COLO829 (cell line): ENCODE results near the gene CCDC24.

Experiments used
- DNase-seq: peaks from one replicate; pipeline ENCODE4 v3.0.0; 2012; ENCODE audit warnings: low spot score

Gene CCDC24

DNA sequence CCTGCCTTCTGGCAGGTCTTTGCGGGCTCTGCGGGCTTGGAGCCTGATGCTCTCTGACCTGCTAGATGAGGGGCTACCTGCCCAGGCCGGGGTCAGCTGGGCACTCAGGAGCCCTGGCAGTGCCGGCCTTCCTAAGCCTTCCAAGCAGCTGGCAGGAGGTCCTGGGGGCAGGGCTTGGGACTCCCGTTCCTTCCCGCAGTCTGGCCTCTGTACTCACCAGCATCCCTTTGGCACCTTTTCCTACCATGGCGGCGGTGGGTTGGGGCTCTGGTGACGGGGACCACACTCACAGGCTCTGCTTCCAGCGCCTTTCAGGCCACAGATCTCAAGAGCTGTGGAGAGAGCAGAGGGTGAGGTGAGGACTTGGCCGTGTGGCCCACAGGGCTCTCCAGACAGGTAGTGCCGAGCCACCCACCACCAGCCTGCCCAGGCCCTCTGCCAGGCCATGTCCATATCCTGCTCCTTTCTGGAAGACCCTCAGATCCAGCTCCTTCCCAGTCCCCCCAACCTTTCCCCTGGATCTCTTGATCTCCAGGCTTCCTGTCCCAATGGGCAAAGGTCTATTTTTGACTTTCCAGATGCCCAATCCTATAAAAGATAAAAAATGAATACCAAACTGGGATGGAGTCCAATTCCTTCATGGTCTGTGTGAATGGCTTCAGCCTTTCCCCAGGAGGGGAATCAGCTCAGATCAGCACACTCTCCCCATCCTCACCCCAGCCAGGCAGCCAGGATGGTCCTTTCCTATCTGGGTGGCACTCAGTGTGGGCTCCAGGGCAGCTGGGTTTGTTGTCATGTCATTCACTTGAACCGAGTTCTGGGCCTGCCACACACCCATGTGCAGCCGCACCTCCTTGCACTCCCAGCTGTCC, 32.9 kb downstream of the CCDC24 start:
- DNase-seq = no peak

GRCh38 chr1:44024903-44025525, 33.6 kb downstream of the CCDC24 start:
- DNase-seq = no peak

GRCh38 chr1:44025816-44026215, 34.4 kb downstream of the CCDC24 start:
- no peak for DNase-seq

DNA sequence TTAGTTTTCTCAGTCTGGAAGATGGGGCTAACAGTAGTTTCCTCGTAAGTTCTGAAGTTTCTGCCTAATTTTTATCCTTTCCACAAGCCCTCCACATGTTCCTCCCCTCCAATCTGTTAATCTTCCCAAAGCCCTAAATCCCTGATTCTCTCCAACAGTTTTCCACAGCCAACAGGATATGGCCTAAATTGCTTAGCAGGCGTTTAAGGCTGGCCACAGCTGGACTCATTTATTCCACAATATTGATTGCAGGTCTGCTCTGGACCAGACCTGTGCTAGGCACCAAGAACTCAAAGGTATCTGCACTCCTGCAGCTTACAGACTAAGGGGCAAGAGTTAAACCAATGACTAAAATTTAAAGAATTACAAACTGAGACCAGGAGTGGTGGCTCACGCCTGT, 35.9 kb downstream of the CCDC24 start:
- no peak for DNase-seq

- peak; percentile 23 for DNase-seq
Measured at GRCh38 chr1:44029260-44029910, 38.0 kb downstream of the CCDC24 start.

DNA sequence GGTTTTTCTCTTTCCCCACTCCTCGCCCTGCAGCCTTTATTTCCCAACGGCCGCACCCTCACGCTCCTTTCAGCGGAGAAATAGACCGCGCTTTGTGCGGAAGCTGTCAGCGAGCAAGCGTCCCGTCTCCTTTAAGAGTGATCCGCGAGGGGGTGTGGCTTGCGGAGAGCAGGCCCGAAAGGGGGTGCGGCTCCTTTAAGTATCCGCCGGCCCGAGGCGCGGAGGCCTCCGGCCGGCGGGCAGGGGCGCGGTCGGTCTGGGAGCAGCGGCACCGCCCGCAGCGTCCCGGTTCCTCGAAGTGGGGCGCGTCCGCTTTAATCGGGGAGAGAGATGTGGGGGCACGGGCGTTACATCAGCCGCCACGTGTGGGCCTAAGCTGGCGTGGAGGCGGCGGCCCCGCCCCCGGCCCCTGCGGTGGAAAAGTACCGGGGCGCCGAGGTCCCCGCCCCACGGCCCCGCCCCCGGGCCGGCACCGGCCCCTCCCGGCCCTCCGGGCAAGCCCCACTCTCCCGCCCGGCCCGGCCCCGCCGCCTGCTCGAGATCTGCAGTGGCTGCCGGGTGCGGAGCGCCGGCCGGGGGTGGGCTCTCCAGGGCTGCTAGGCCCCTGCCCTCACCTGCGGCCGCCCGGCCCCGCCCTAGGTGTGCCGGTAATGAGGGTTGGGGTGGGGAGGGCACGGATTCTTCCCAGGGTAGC, 38.7 kb downstream of the CCDC24 start:
- DNase-seq = peak; percentile 88

DNA sequence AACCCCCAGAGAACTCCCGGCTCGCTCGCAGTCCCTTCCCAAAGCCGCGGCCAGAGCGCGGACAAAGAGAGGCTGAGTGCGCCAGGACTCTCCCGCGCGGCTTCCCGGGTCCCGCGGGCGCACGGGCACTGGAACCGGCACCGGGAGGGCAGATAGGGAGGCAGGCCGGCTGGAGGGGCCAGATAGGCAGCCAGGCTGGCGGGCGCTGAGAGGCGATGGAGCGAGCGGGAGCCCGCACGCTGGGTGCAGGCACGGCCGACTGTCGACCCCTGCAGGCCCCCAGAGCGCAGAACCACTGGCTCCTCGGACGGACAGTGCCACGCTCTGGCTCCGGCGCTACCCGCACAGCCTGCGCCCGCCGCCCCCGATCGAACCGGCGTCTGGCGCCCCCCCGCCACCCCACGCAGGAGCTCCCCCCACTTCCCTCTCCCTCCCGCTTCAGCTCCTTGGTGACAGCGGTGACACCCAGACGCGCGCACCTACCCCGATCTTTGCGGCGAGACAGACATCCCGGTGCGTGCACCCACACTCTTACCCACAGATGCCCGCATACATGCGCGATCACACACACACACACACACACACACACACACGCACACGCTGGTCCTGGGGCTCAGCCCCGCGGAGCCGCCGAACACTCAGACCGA, 39.3 kb downstream of the CCDC24 start:
- no peak for DNase-seq

- DNase-seq = no peak
Measured at GRCh38 chr1:44031252-44032169, 40.1 kb downstream of the CCDC24 start, which contains the start of gene SLC6A9. Gene SLC6A9, minus strand, starts transcription at chr1:44031462. Its CDS starts 7,185 bp downstream, at chr1:44024277.

- no peak for DNase-seq
Measured at GRCh38 chr1:44032170-44032790, 40.9 kb downstream of the CCDC24 start.

DNA sequence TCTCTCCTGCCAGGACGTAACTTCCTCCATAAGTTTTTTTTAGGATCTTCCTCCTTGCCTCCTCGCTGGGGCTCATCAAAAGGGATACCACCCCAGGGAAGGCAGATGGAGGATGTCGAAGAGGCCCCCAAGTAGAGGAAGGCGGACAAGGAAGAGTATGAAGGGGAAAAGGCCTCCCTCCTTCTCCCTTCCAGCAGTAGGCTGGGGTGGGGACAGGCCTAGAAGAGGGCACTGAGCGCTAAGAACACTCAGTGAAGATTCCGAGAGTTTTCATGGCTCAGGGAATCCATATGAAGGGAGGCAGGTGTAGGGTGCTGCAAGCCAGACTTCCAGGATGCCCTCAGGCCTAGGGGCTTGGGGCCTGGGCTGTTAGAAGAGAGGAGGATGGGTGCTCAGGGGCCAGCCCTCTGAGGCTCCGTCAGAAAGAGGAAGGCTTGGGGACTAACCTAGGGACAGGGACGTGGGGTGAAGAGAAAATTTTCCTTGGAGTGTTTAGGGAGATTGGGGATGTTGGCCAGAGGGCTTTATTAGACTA, 41.7 kb downstream of the CCDC24 start:
- DNase-seq = no peak

GRCh38 chr1:44033756-44034155, 42.4 kb downstream of the CCDC24 start:
- DNase-seq = no peak

GRCh38 chr1:44034423-44034822, 43.0 kb downstream of the CCDC24 start:
- no peak for DNase-seq

GRCh38 chr1:44034976-44035716, 43.7 kb downstream of the CCDC24 start:
- no peak for DNase-seq

GRCh38 chr1:44035726-44036408, 44.5 kb downstream of the CCDC24 start:
- DNase-seq = no peak

GRCh38 chr1:44036409-44037139, 45.2 kb downstream of the CCDC24 start:
- DNase-seq = peak; percentile 50

DNA sequence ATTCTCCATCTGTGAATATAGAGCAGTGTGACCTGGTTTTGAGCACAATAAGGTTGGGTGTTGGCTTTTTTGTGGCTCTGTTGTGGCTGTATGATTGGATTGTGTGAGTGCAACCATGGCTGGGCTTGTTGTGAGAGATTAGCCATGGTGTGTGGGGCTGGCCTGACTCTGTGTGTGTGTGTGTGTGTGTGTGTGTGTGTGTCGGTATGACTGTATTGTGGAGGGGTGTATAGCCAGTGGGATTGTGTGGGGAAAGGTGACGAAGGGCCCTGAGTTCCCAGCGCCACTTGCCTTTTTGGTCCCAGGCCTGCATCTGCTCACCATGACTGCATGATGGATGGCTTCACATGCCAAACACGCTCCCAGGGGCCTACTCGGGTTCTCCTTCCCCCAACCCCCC, 45.8 kb downstream of the CCDC24 start:
- no peak for DNase-seq

DNA sequence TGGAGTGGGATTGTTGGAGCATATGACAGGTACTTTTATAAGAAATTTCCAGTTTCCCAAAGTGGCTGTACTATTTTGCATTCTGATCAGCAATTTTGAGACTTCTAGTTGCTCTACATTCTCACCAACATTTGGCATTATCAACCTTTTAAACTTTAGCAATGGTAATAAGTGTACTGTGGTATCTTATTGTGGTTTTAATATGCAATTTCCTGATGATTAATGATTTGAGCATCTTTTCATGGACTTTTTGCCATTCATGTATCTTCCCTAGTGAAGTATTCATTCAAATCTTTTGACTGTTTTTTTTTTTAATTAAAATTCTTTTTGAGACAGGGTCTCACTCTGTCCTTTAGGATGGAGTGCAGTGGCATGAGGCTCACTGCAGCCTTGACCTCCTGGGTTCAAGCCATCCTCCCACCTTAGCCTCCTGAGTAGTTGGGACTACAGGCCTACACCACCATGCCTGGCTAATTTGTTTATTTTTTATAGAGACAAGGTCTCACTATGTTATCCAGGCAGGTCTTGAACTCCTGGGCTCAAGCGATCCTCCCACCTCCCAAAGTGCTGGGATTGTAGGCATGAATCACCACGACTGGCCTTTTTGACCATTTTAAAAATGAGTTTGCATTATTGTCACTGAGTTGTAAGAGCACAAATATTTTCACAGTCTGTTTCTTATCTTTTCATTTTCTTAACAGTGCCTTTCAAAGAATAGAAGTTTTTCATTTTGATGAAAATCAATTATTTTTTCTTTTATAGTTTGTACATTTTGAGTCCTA, 47.7 kb downstream of the CCDC24 start:
- DNase-seq = no peak
